ENCODE data around the gene PARP8.

- TF ChIP-seq POLR2A (IDR thresholded peaks at IDR 0.05; ENCODE audit: low read depth, low read length) (no peak), POLR2AphosphoS5 (IDR thresholded peaks at IDR 0.05; ENCODE audit: low read depth, low read length) (no peak), TAF1 (IDR thresholded peaks at IDR 0.05; ENCODE audit: low read depth, low read length) (no peak), SPI1 (IDR thresholded peaks at IDR 0.05; ENCODE audit: low read depth, low read length) (no peak)
Observed at GRCh38 chr5:50751064-50751657, 84.7 kb downstream of the PARP8 start.
